NCI-H1105 (cell line): ENCODE data around the gene VCAN.

Experiments
- DNase-seq: peaks from one replicate; lab custom pipeline; 2025; lab: John Stamatoyannopoulos, UW

VCAN gene

GRCh38 chr5:83469075-83469474, 2.5 kb upstream of the VCAN start:
- no peak for DNase-seq

- no peak for DNase-seq
Measured at GRCh38 chr5:83470526-83471404, 779 bp upstream of the VCAN start.

GRCh38 chr5:83472213-83472507, 616 bp downstream of the VCAN start:
- DNase-seq, result no peak

GRCh38 chr5:83472508-83473345, 1.2 kb downstream of the VCAN start:
- DNase-seq, result no peak

- peak; percentile 40 for DNase-seq
Measured at GRCh38 chr5:83473346-83474160, 2.0 kb downstream of the VCAN start.

- peak; percentile 59 for DNase-seq
Measured at GRCh38 chr5:83474161-83474796, 2.7 kb downstream of the VCAN start.

GRCh38 chr5:83474991-83475390, 3.4 kb downstream of the VCAN start:
- no peak for DNase-seq

GRCh38 chr5:83475391-83475863, 3.9 kb downstream of the VCAN start:
- DNase-seq, result no peak

- no peak for DNase-seq
Measured at GRCh38 chr5:83475935-83476814, 4.6 kb downstream of the VCAN start.

GRCh38 chr5:83482961-83483360, 11.4 kb downstream of the VCAN start:
- DNase-seq, result no peak

- no peak for DNase-seq
Measured at GRCh38 chr5:83484294-83484693, 12.8 kb downstream of the VCAN start.

- DNase-seq, result no peak
Measured at GRCh38 chr5:83485842-83486241, 14.3 kb downstream of the VCAN start.

- no peak for DNase-seq
Measured at GRCh38 chr5:83487155-83487554, 15.6 kb downstream of the VCAN start.

GRCh38 chr5:83488271-83488670, 16.7 kb downstream of the VCAN start:
- DNase-seq, result no peak

- DNase-seq, result no peak
Measured at GRCh38 chr5:83488821-83489220, 17.3 kb downstream of the VCAN start.

GRCh38 chr5:83490203-83490602, 18.7 kb downstream of the VCAN start:
- DNase-seq, result no peak

- no peak for DNase-seq
Measured at GRCh38 chr5:83492331-83492730, 20.8 kb downstream of the VCAN start.

GRCh38 chr5:83493644-83494043, 22.1 kb downstream of the VCAN start:
- DNase-seq, result no peak

GRCh38 chr5:83494087-83494620, 22.6 kb downstream of the VCAN start:
- DNase-seq, result no peak

GRCh38 chr5:83494666-83495065, 23.1 kb downstream of the VCAN start:
- no peak for DNase-seq

GRCh38 chr5:83496626-83497025, 25.1 kb downstream of the VCAN start:
- no peak for DNase-seq
